PC-9 (cell line): Measurements from ENCODE around the gene MSL2. TPM values are rescaled to one million over a fixed set of nuclear protein-coding genes. Genes with fewer than 3 reads are reported as not detected.
A peak's percentile ranks its signal among the peaks of the same experiment; 100 is the strongest.
"Not testable (repeated sequence)": the region's sequence is repeated elsewhere in the genome, so short reads cannot be mapped to it uniquely, and the experiment has no call there.

ENCODE experiments used
- BruUV-seq: library from RNA; stranded (reverse); fragments of 400-500 nt; replicated peaks from 2 replicates; lab custom pipeline; 2021; lab: Mats Ljungman, UMichigan
- CTCF ChIA-PET: fragments of 300-600 bp; sonication (Branson Sonifier 250); formaldehyde crosslinking; loops from one replicate; lab custom pipeline; 2022; ENCODE audit warnings: antibody characterized with exemption; lab: Charles Lee
- POLR2A ChIA-PET: fragments of 300-600 bp; sonication (Branson Sonifier 250); formaldehyde crosslinking; loops from one replicate; lab custom pipeline; 2022; ENCODE audit warnings: antibody characterized with exemption; ENCODE audit not compliant: unreplicated experiment; lab: Charles Lee
- DNase-seq, 2 experiments: peaks; one replicate each; pipeline versions ENCODE4 v3.0.0 to v3.0.0-alpha.2; 2015 to 2022; ENCODE audit warnings: mixed read lengths in 1 of 2
- H2AFZ ChIP-seq: fragments of 200-600 bp; sonication (generic); 2 replicates; pipeline ENCODE4 v1.8.1; 2017; ENCODE audit warnings: antibody characterized with exemption
- H3F3A ChIP-seq: fragments of 200-600 bp; sonication (generic); 2 replicates; pipeline ENCODE4 v1.8.1; 2017; ENCODE audit warnings: antibody characterized with exemption, mild to moderate bottlenecking, low read depth; ENCODE audit not compliant: insufficient read depth
- H3K27ac ChIP-seq: fragments of 200-600 bp; sonication (generic); 2 replicates; pipeline ENCODE4 v1.6.1; 2016; ENCODE audit warnings: mixed run types
- H3K27me3 ChIP-seq: fragments of 200-600 bp; sonication (generic); 2 replicates; pipeline ENCODE4 v1.6.1; 2016; ENCODE audit warnings: low read depth, mixed run types; ENCODE audit not compliant: insufficient read depth
- H3K36me3 ChIP-seq: fragments of 200-600 bp; sonication (generic); 2 replicates; pipeline ENCODE4 v1.6.1; 2016; ENCODE audit warnings: low read depth, mixed run types
- H3K4me1 ChIP-seq: fragments of 200-600 bp; sonication (generic); replicated peaks from 2 replicates; pipeline ENCODE4 v1.6.1; 2016; ENCODE audit warnings: mixed run types; ENCODE audit not compliant: insufficient read depth
- H3K4me2 ChIP-seq: fragments of 200-600 bp; sonication (generic); 2 replicates; pipeline ENCODE4 v1.6.1; 2017; ENCODE audit warnings: mixed run types
- H3K4me3 ChIP-seq: fragments of 200-600 bp; sonication (generic); 2 replicates; pipeline ENCODE4 v1.6.1; 2016; ENCODE audit warnings: mixed run types
- H3K79me2 ChIP-seq: fragments of 200-600 bp; sonication (generic); 2 replicates; pipeline ENCODE4 v1.6.1; 2017; ENCODE audit warnings: low read depth, mixed run types
- H3K9me2 ChIP-seq: fragments of 200-600 bp; sonication (generic); 2 replicates; pipeline ENCODE4 v1.8.1; 2017; ENCODE audit warnings: mild to moderate bottlenecking; ENCODE audit not compliant: insufficient read depth
- H3K9me3 ChIP-seq: fragments of 200-600 bp; sonication (generic); 2 replicates; pipeline ENCODE4 v1.8.1; 2016; ENCODE audit warnings: low read depth; ENCODE audit not compliant: insufficient read depth
- H4K20me1 ChIP-seq: fragments of 200-600 bp; sonication (generic); 2 replicates; pipeline ENCODE4 v1.8.1; 2017; ENCODE audit not compliant: insufficient read depth
- CTCF ChIP-seq: fragments of 200-600 bp; sonication (generic); conservative IDR thresholded peaks from 2 replicates; pipeline ENCODE4 v1.6.1; 2017; ENCODE audit warnings: mixed run types, antibody characterized with exemption, mild to moderate bottlenecking, moderate library complexity
- EZH2 ChIP-seq: fragments of 200-600 bp; sonication (generic); IDR thresholded peaks from 2 replicates; pipeline ENCODE4 v1.8.0; 2017; ENCODE audit warnings: antibody characterized with exemption, low read depth
- intact Hi-C: fragments of 100-400 bp; cut with micrococcal nuclease; formaldehyde crosslinking; loops from one replicate; pipeline ENCODE4 v1.10.0; 2022; ENCODE audit not compliant: unreplicated experiment
- total RNA-seq: library from RNA; stranded (reverse); gene quantifications from 2 replicates; pipeline ENCODE4 v1.2.3, GENCODE V29; 2021

The MSL2 gene
- total RNA-seq, 1 experiment from 2014 or later = 34.1 TPM

DNA sequence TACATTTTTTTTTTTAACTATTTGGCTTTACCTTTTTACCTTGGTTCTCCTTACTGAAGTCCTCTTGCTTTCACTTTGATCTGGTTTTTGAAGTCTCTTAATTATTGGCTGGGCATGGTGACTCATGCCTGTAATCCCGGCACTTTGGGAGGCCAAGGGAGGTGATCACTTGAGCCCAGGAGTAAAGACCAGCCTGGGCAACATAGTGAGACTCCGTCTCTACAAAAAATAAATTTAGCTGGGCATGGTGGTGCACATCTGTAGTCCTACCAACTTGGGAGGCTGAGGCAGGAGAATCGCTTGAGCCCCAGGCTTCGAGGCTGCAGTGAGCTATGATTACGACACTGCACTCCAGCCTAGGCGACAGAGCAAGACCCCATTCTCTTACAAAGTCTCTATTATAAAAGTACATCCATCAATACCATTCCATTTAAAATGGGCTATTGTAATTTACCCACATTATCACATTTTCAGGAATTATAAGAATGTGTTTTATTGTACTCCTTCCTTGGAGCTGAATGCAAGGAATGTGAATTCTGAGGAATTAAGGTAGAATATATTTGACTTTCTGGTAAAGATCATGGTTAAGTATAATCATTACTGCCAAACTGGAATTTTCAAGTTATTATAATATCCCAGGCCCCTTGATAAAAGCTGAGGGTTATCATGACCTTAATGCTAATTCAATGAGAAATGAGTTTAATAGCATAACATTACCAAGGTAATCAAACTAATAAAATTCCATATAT lies 49.0 kb downstream of the MSL2 start:
- peaks cover 61% of the 10 kb centered on the region for H3K79me2 ChIP-seq
- H3K27ac ChIP-seq = no peak overlapping the region
- CTCF ChIA-PET = no interaction called here
- intact Hi-C loops = no loop called here
- BruUV-seq = no TSS peak
- peaks cover 24% of the 10 kb centered on the region for H4K20me1 ChIP-seq
- no peak for TF ChIP-seq CTCF
- no peak for TF ChIP-seq EZH2
- H3K27me3 ChIP-seq = no peaks in the 10 kb centered on the region
- no peak overlapping the region for H2AFZ ChIP-seq
- H3K9me3 ChIP-seq = no peaks in the 10 kb centered on the region
- peaks cover 22% of the 10 kb centered on the region for H3K36me3 ChIP-seq
- H3F3A ChIP-seq = peaks cover 18% of the 10 kb centered on the region
- peaks cover 13% of the 10 kb centered on the region for H3K4me1 ChIP-seq
- POLR2A ChIA-PET = interaction anchor here (0.5 kb wide), 1 partner anchor 49 kb away, joined by 3 read pairs; no protein-coding TSS in a partner anchor
- DNase-seq = no peak
- H3K4me3 ChIP-seq = no peak overlapping the region
- H3K4me2 ChIP-seq = no peak overlapping the region
- H3K9me2 ChIP-seq = no peaks in the 10 kb centered on the region

- peaks cover 11% of the 10 kb centered on the region; the same call in 1 of the 2 replicates for H3K36me3 ChIP-seq
- ChIA-PET POLR2A (interaction anchor here (0.6 kb wide), 1 partner anchor 15 kb away, joined by 3 read pairs; no protein-coding TSS in a partner anchor), CTCF (interaction anchor here (1.1 kb wide), 1 partner anchor 51 kb away, joined by 3 read pairs; no protein-coding TSS in a partner anchor)
- DNase-seq, H3K27me3 ChIP-seq, BruUV-seq, H3K27ac ChIP-seq, H3K4me2 ChIP-seq, H3K9me3 ChIP-seq, H2AFZ ChIP-seq, H3K4me3 ChIP-seq, H3K9me2 ChIP-seq, intact Hi-C loops: not testable (repeated sequence)
- H4K20me1 ChIP-seq = peaks cover 12% of the 10 kb centered on the region; the same call in 1 of the 2 replicates
- H3K4me1 ChIP-seq = peaks cover 19% of the 10 kb centered on the region
- peaks cover 20% of the 10 kb centered on the region for H3F3A ChIP-seq
- peaks cover 46% of the 10 kb centered on the region for H3K79me2 ChIP-seq
These were observed 51.7 kb downstream of the MSL2 start for GRCh38 chr3:136144397-136144796.

- Histone ChIP-seq H3K36me3 (peaks cover 8% of the 10 kb centered on the region; the same call in 1 of the 2 replicates), H3K9me2 (no peaks in the 10 kb centered on the region), H3K4me1 (peaks cover 19% of the 10 kb centered on the region), H3K27me3 (no peaks in the 10 kb centered on the region), H3K9me3 (no peaks in the 10 kb centered on the region), H3K27ac (peak overlapping the region; percentile 37), H3K4me2 (0 out of 2 replicates have a peak overlapping the region, but pooled peaks have one; percentile 10), H3K79me2 (peaks cover 31% of the 10 kb centered on the region), H2AFZ (no peak overlapping the region), H4K20me1 (peaks cover 1% of the 10 kb centered on the region; the same call in 1 of the 2 replicates), H3K4me3 (no peak overlapping the region), H3F3A (peaks cover 20% of the 10 kb centered on the region)
- DNase-seq = peak; percentile 30 to 91
- no TSS peak for BruUV-seq
- intact Hi-C loops = no loop called here
- ChIA-PET CTCF (interaction anchor here (0.6 to 1.3 kb wide), 2 partner anchors 9 to 891 kb away, joined by 3 read pairs; no protein-coding TSS in a partner anchor), POLR2A (no interaction called here)
- TF ChIP-seq EZH2 = no peak
- no peak for TF ChIP-seq CTCF
These were observed 53.5 kb downstream of the MSL2 start for GRCh38 chr3:136142592-136142991.
